ENCODE measurements around the gene MYT1. TPM values are rescaled to one million over a fixed set of nuclear protein-coding genes. Genes with fewer than 3 reads are reported as not detected.

MYT1 gene
- polyA plus RNA-seq, 1 experiment: not detected

GRCh38 chr20:64242797-64243475, 78.7 kb downstream of the MYT1 start:
- ChIA-PET POLR2A (no interaction called here), CTCF (no interaction called here)
- no peak for TF ChIP-seq CTCF (IDR thresholded peaks at IDR 0.05; ENCODE audit: insufficient read depth, low read depth, low read length)
- H3K36me3 ChIP-seq (ENCODE audit: control insufficient read depth, insufficient read depth, low read length): no peaks in the 10 kb centered on the region
- no peak for DNase-seq (ENCODE audit: low read depth)
- no peak overlapping the region for H3K4me3 ChIP-seq (ENCODE audit: low read depth, low read length)
- H3K27me3 ChIP-seq (ENCODE audit: control insufficient read depth, insufficient read depth, low read length): peaks cover 13% of the 10 kb centered on the region

DNA sequence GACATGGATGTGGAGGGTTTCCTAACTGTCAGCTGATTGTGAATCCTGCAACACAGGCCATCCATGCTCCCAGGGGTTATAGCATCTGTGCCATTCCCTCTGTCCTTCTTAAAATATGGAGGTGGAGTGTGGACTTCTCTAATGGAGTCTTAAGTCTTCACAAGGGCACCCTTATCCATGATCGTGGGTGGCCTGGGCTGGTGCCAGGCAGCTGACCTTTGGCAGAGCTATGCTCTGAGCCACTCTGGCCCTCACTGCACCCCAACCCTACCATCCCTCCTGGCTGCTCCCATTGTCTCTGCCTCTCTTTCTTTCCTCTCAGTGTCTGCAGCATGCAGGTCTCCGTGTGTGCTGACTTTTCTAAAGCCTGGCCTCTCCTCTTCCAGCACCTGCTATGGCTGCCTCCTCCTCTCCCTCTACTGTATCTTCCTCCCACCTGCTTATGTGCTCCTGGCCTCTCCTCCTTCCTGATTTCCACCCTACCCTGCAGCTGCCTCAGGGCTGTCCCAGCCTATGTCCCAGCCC, 80.1 kb downstream of the MYT1 start:
- POLR2A ChIA-PET: no interaction called here
- H3K36me3 ChIP-seq (ENCODE audit: control insufficient read depth, insufficient read depth, low read length): no peaks in the 10 kb centered on the region

GRCh38 chr20:64244870-64245603, 80.8 kb downstream of the MYT1 start:
- no peak for TF ChIP-seq CTCF (IDR thresholded peaks at IDR 0.05; ENCODE audit: insufficient read depth, low read depth, low read length)
- CTCF ChIA-PET: no interaction called here
- Histone ChIP-seq H3K36me3 (ENCODE audit: control insufficient read depth, insufficient read depth, low read length) (no peaks in the 10 kb centered on the region), H3K4me3 (ENCODE audit: low read depth, low read length) (no peak overlapping the region), H3K27me3 (ENCODE audit: control insufficient read depth, insufficient read depth, low read length) (peaks cover 16% of the 10 kb centered on the region)
- no peak for DNase-seq (ENCODE audit: low read depth)
- POLR2A ChIA-PET: no interaction called here

More for the DNA sequence above, 80.1 kb downstream of the MYT1 start:
- no peak for TF ChIP-seq CTCF (IDR thresholded peaks at IDR 0.05; ENCODE audit: insufficient read depth, low read depth, low read length)
- CTCF ChIA-PET: no interaction called here
- H3K27me3 ChIP-seq (ENCODE audit: control insufficient read depth, insufficient read depth, low read length): peaks cover 14% of the 10 kb centered on the region
- DNase-seq (ENCODE audit: low read depth): no peak
- no peak overlapping the region for H3K4me3 ChIP-seq (ENCODE audit: low read depth, low read length)

GRCh38 chr20:64245746-64246595, 81.7 kb downstream of the MYT1 start:
- no peak for DNase-seq (ENCODE audit: low read depth)
- no peak for TF ChIP-seq CTCF (IDR thresholded peaks at IDR 0.05; ENCODE audit: insufficient read depth, low read depth, low read length)
- ChIA-PET POLR2A (no interaction called here), CTCF (no interaction called here)
- H3K27me3 ChIP-seq (ENCODE audit: control insufficient read depth, insufficient read depth, low read length): peaks cover 16% of the 10 kb centered on the region
- H3K4me3 ChIP-seq (ENCODE audit: low read depth, low read length): no peak overlapping the region
- no peaks in the 10 kb centered on the region for H3K36me3 ChIP-seq (ENCODE audit: control insufficient read depth, insufficient read depth, low read length)
